Fibroblast of skin of left biceps (primary cell): ENCODE results near the gene NRP1.
"Not testable (repeated sequence)": the region's sequence is repeated elsewhere in the genome, so short reads cannot be mapped to it uniquely, and the experiment has no call there.

ENCODE experiments used
- DNase-seq, 2 experiments: peaks; one replicate each; pipeline ENCODE4 v3.0.0-alpha.2; 2013; ENCODE audit warnings: low read depth in 2 of 2

The NRP1 gene

GRCh38 chr10:33150889-33151288 lies 183.6 kb downstream of the NRP1 start:
- no peak for DNase-seq

DNA sequence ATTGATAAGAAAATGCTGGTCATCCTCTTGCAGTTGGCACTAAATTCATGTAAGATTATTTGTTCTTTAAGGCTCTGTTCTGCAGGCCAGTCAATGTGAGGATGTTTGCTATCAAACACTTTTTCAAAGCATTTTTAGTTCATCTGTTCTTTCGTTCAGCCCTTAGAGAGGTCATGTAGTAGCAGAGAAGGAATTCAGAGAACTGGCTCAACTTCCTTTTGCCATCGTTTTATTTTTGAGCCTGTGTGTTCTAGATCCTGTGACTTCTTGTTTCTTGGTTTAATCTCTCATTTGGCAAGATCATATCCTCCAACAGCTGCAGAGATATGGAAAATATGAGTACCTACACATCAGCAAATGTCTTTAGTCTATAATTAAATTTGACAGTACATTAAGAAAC lies 184.3 kb downstream of the NRP1 start:
- no peak for DNase-seq

DNA sequence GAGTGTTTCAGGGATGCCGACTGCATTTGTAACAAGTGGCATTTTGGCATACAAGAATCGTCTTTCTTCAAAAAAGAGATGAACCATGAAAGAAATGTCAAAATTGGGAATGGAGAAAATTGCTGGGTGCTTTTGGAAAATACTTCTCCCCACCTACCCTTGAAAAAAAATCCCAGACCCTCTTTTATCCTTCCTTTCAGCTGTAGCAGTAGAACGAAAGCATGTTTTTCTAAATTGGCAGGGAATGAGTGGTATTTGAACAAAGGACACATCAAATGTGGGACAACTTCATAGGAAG lies 187.5 kb downstream of the NRP1 start:
- no peak for DNase-seq

DNA sequence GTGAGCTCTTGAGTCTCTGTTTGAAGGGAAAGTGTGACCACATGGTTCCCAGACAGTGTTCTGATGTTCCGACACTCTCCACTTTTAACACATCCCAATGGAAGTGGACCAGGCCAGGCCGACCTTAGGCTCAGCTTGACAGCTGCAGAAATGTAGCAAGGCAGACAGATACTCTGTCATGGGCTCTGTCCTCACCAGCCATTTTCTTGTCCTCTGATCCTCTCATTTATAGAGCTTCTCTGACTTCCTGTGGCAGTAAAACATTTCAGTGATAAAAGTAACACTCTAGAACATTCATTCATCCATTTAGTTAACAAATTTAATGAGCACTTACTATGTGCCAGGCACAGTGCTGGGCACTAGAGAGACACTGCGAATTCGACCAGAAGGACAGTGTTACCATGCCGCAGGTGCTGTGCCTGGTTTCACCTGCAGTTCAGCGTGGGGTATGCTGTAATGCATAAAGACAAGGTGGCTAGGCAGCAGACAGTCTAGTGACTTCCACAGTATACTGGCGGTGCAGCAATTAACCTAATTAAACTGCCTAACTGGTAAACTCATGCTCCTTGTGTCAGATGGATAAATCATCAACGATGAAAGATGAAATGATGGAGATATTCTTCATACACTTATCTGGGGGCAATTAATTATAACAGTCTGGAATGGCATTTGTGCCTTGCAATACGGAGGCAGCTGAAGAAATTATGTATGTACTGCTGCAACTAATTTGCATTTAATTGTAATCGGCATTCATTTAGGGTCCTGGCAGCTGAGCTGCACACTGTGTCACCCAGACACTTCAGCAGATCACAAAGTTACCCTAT lies 188.1 kb downstream of the NRP1 start:
- no peak for DNase-seq

DNA sequence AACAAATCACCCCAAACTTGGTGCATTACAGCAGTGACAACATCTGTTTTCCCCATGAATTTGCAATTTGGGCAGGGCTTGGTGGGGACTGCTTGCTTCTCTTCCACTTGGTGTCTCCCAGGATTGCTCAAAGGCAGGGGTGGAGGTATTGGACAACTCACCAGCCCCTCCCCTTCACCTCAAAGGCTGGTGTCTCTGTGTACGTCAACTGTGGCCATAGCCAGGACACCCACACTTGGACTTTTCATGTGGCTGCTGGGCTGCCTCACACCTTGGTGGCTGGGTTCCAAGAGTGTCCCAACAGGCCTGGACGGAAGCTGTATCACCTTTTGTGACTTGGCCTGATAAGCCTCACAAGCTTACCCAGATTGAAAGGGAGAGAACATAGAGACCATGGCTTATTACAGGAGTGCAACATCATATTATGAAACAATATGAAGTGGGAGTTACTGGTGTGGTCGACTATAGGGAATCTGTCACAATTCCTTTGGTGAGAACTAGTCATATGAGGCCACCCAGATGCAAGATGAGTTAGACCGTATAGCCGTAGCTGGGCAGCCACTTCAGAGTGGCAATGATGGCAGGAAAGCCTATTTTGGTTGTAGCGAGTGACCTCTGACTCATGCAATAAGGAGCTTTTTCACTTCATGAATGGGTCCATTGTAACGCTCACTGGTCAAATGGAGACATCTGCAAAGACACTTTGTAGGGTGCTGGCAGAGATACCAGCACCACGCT lies 188.8 kb downstream of the NRP1 start:
- no peak for DNase-seq

- DNase-seq: peak; percentile 74 to 75
Measured at GRCh38 chr10:33143160-33143728, 191.2 kb downstream of the NRP1 start.

DNA sequence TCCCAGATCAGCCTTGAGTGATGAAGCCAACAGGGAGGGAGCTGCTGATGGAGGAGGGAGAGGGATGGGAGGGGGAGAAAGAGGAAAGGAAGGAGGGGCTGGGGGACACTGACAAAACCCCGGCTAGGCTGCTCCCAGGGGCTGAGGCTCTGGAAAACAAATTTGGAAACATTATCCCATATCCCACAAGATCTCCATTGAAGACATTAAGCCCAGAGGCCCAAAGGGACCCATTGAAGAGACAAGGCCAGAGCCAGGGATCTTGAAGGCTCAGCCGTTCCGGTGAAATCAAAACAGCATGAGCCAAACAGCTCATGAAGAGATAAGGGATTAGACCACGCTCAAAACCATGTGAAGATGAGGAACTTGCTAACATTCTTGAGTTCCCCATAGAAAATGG lies 192.2 kb downstream of the NRP1 start:
- no peak for DNase-seq

DNA sequence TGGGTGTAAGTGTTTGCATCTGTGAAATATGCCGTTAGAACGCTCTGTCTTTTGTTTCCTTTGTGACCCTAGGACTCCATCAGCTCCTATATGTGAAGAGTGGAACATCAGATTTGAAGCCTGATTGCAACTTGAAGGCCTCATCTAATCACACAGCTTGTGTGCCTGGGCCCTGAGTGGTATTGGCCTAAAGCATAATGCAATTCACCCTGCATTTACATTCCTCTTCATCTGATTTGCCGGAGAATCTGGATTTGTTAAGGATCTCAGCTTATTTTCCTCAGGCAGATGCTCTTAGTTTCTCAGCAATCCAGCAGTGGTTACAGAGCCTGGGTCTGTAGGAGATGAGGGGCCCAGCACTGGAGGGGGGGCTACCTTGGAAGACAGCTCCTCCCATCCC lies 193.2 kb downstream of the NRP1 start:
- no peak for DNase-seq

- no peak for DNase-seq
Measured at GRCh38 chr10:33139181-33139646, 195.3 kb downstream of the NRP1 start.

GRCh38 chr10:33138686-33139085 lies 195.8 kb downstream of the NRP1 start:
- not testable (repeated sequence) for DNase-seq

- no peak for DNase-seq
Measured at GRCh38 chr10:33137356-33138005, 197.0 kb downstream of the NRP1 start.

DNA sequence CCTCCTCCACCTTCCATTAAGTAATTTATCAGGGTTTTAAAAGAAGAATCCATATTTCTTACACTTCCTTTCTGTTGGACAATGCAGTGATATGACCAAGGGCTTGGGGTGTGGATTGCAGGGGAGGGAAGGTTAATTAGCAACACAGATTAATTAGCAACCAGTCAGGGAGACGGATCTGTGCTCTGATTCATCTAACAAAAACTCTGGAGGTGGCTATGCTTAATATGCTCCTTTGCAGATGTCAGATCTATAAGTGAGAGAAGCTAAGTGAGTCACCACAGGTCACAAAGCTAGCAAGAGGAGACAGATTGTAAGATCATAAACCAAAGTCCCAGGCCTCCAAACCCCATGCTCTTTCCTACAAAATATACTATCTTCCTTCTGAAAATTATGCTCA lies 197.7 kb downstream of the NRP1 start:
- no peak for DNase-seq

DNA sequence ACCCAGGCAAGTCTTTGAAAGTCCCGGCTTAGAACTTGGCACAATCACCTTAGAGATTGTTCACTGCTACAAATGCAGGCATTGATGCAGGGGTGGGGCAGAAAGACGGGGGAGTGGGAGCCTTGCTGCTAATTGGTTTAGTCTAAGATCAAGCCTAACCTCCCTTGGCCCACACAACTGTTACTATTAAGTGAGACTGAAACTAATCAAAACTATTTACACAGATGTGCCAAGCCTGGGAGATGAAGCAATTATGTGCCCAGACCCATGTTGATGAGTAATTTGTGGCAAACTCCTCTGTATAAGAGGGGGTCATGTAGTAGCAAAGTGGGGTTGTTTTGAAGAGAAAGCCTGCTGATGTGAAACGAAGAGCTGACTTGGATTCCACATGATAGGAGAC lies 198.2 kb downstream of the NRP1 start:
- DNase-seq: no peak

DNA sequence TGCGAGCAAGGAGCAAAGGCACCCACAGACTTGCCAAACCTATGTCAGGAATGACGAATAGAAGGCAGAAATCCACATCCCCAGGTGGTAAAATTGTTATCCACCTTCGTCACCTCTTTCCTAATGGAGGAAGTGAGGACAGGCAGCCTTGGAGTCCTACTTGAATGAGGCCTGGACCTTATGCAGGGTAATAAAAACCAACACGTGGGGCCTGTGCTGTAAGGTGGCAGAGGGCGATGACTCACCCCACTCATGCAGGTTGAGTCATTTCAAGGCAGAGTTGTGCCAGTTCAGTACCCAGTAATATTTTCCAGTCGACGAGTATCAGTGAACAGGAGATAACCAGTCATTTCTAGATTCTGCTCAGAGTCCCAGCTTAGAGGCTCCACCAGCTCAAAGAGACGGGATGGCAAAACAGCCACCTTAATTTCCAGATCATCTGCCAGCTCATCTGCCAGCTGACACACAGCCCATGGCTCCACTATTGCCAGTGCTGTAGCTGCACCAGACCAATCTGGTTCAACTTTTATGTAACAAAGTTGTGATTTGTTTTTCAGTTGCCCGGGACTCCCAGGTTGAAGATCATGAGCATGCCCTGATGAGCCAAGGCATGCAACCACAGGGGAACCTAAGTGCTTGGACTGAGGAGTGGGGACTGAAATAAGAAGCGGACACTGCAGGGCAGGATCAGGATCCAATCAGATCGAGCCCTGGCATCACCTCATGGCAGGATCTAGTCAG lies 200.3 kb downstream of the NRP1 start:
- no peak for DNase-seq

- no peak for DNase-seq
Measured at GRCh38 chr10:33133557-33133956, 200.9 kb downstream of the NRP1 start.

- no peak for DNase-seq
Measured at GRCh38 chr10:33132626-33133025, 201.8 kb downstream of the NRP1 start.

GRCh38 chr10:33129996-33130386 lies 204.5 kb downstream of the NRP1 start:
- peak; percentile 90 to 91 for DNase-seq

- DNase-seq: peak; percentile 96 to 97
Measured at GRCh38 chr10:33129141-33129995, 205.1 kb downstream of the NRP1 start.

GRCh38 chr10:33127622-33128021 lies 206.8 kb downstream of the NRP1 start:
- DNase-seq: no peak
